Ovary (tissue), 3 donors: ENCODE data around the gene PFDN5.

Experiments used
- CTCF ChIP-seq, 3 donors: fragments of 450-650 bp in 2 of 3; fragments of 200-600 bp in 1 of 3; IDR thresholded peaks; one replicate each; pipeline versions ENCODE4 v1.5.1 to v1.8.0; 2016 to 2022; ENCODE audit warnings: antibody characterized with exemption in 3 of 3, mild to moderate bottlenecking in 1 of 3
- POLR2A ChIP-seq: fragments of 450-650 bp; IDR thresholded peaks from one replicate; pipeline ENCODE4 v1.6.1; 2017; ENCODE audit warnings: antibody characterized with exemption, mild to moderate bottlenecking, moderate library complexity
- donor health status: DM: no; HTN: no; CAD: no.

GRCh38 chr12:53333289-53333688, 37.9 kb downstream of the PFDN5 start:
- TF ChIP-seq CTCF (IDR thresholded peaks at IDR 0.05) (no peak), POLR2A (no peak)
